GM12878 (cell line): ENCODE data around the gene ACOT6. TPM values are rescaled to one million over a fixed set of nuclear protein-coding genes. Genes with fewer than 3 reads are reported as not detected.

Source experiments
- ATAC-seq: fragments of 200-7000 bp; cut with Tn5 transposase; 3 replicates; pipeline ENCODE4 v1.9.1; 2020; ENCODE audit warnings: mild to moderate bottlenecking, moderate library complexity
- BruUV-seq: library from RNA; stranded (reverse); fragments of 400-500 nt; replicated peaks from 2 replicates; lab custom pipeline; 2021; lab: Mats Ljungman, UMichigan
- CTCF ChIA-PET: fragments of 300-600 bp; sonication (Branson Sonifier 250); formaldehyde crosslinking; extraction: SDS; loops from one replicate; lab custom pipeline; 2021; ENCODE audit warnings: inconsistent platforms; lab: Yijun Ruan, JAX
- POLR2A ChIA-PET: fragments of 350-600 bp; formaldehyde crosslinking; extraction: SDS; loops from one replicate; lab custom pipeline; 2021; ENCODE audit warnings: inconsistent platforms; lab: Charles Lee
- RAD21 ChIA-PET: fragments of 300-600 bp; sonication (Branson Sonifier 250); formaldehyde crosslinking; loops from one replicate; lab custom pipeline; 2023; ENCODE audit warnings: antibody characterized with exemption; ENCODE audit not compliant: unreplicated experiment; lab: Charles Lee
- SMC1A ChIA-PET: fragments of 300-600 bp; sonication (Branson Sonifier 250); formaldehyde crosslinking; loops from one replicate; lab custom pipeline; 2023; ENCODE audit not compliant: unreplicated experiment, uncharacterized antibody; lab: Charles Lee
- DNase-seq: peaks from one replicate; pipeline ENCODE4 v3.0.0-alpha.2; 2011; ENCODE audit warnings: low read depth, low spot score
- FAIRE-seq: peaks from 3 replicates; lab custom pipeline; 2011; peaks lifted over from hg19 to GRCh38; lab: Jason Lieb, UNC
- H2AFZ ChIP-seq: 2 replicates; pipeline ENCODE4 v1.6.0; 2011; ENCODE audit warnings: low read depth, low read length, control low read depth; ENCODE audit not compliant: control insufficient read depth
- H3K27ac ChIP-seq: 2 replicates; pipeline ENCODE4 v1.5.1; 2011; ENCODE audit warnings: control low read depth; ENCODE audit not compliant: control insufficient read depth, insufficient read depth
- H3K27me3 ChIP-seq, 2 experiments: replicated peaks in 1 of 2; 2 replicates each; pipeline versions ENCODE4 v1.6.0 to v1.6.1; 2011; ENCODE audit warnings: low read length in 1 of 2; ENCODE audit not compliant: control insufficient read depth in 2 of 2, insufficient read depth in 2 of 2
- H3K36me3 ChIP-seq, 2 experiments: 2 replicates each; pipeline ENCODE4 v1.5.1; 2011; ENCODE audit warnings: low read length in 1 of 2; ENCODE audit not compliant: control insufficient read depth in 2 of 2, insufficient read depth in 2 of 2
- H3K4me1 ChIP-seq: 2 replicates; pipeline ENCODE4 v1.6.1; 2011; ENCODE audit warnings: mild to moderate bottlenecking, low read length, moderate library complexity, mixed read lengths; ENCODE audit not compliant: control insufficient read depth, insufficient read depth
- H3K4me2 ChIP-seq: 2 replicates; pipeline ENCODE4 v1.6.0; 2011; ENCODE audit warnings: control low read depth; ENCODE audit not compliant: control insufficient read depth, insufficient read depth
- H3K4me3 ChIP-seq: fragments of 200-600 bp; sonication (generic); 2 replicates; pipeline ENCODE4 v1.5.1; 2016
- H3K79me2 ChIP-seq: 2 replicates; pipeline ENCODE4 v1.6.0; 2011; ENCODE audit warnings: low read length; ENCODE audit not compliant: control insufficient read depth, insufficient read depth
- H3K9ac ChIP-seq: 2 replicates; pipeline ENCODE4 v1.8.0; 2011; ENCODE audit warnings: low read length, control low read depth, mixed read lengths; ENCODE audit not compliant: control insufficient read depth, insufficient read depth
- H3K9me3 ChIP-seq: replicated peaks from 3 replicates; pipeline ENCODE4 v1.5.1; 2011; ENCODE audit warnings: mild to moderate bottlenecking, low read length; ENCODE audit not compliant: control insufficient read depth, insufficient read depth
- H4K20me1 ChIP-seq: 2 replicates; pipeline ENCODE4 v1.6.0; 2011; ENCODE audit not compliant: control insufficient read depth, insufficient read depth
- EGR1 ChIP-seq, 2 experiments: IDR thresholded peaks; 1 replicate in 1 of 2; 2 replicates in 1 of 2; pipeline ENCODE4 v1.6.1; 2011 to 2012; ENCODE audit warnings: low read depth in 2 of 2, low read length in 2 of 2, borderline replicate concordance in 1 of 2, mild to moderate bottlenecking in 1 of 2, moderate library complexity in 1 of 2
- ETV6 ChIP-seq, 2 experiments: fragments of 450-650 bp in 1 of 2; IDR thresholded peaks in 1 of 2; conservative IDR thresholded peaks in 1 of 2; 2 replicates each; pipeline ENCODE4 v1.6.1; 2014; ENCODE audit warnings: antibody characterized with exemption in 1 of 2, borderline replicate concordance in 1 of 2, low read depth in 1 of 2, mild to moderate bottlenecking in 1 of 2, moderate library complexity in 1 of 2
- FOXM1 ChIP-seq: IDR thresholded peaks from 2 replicates; pipeline ENCODE4 v1.6.1; 2012; ENCODE audit warnings: low read depth, mild to moderate bottlenecking, inconsistent platforms, low read length, moderate library complexity
- IKZF2 ChIP-seq, 2 experiments: fragments of 450-650 bp; IDR thresholded peaks; 2 replicates each; pipeline ENCODE4 v1.6.1; 2017; ENCODE audit warnings: mild to moderate bottlenecking in 2 of 2, moderate library complexity in 2 of 2
- MTA2 ChIP-seq: fragments of 450-650 bp; IDR thresholded peaks from 2 replicates; pipeline ENCODE4 v1.6.1; 2016; ENCODE audit warnings: low read depth, mild to moderate bottlenecking, moderate library complexity
- NFYA ChIP-seq: IDR thresholded peaks from 2 replicates; pipeline ENCODE4 v1.6.1; 2011; ENCODE audit warnings: low read depth, mild to moderate bottlenecking, low read length, improper control_type of control experiment, borderline replicate concordance
- NFYB ChIP-seq: IDR thresholded peaks from 2 replicates; pipeline ENCODE4 v1.6.1; 2011; ENCODE audit warnings: low read depth, mild to moderate bottlenecking, low read length, improper control_type of control experiment, moderate library complexity; ENCODE audit not compliant: insufficient read depth
- PAX5 ChIP-seq: IDR thresholded peaks from 2 replicates; pipeline ENCODE4 v1.6.1; 2011; ENCODE audit warnings: low read depth, low read length, borderline replicate concordance
- RAD51 ChIP-seq: fragments of 450-650 bp; IDR thresholded peaks from 2 replicates; pipeline ENCODE4 v1.6.1; 2016; ENCODE audit warnings: moderate library complexity, mild to moderate bottlenecking, inconsistent platforms
- SMC3 ChIP-seq: IDR thresholded peaks from 2 replicates; pipeline ENCODE4 v1.6.1; 2011; ENCODE audit warnings: low read length, improper control_type of control experiment, borderline replicate concordance
- STAT1 ChIP-seq: fragments of 450-650 bp; conservative IDR thresholded peaks from 2 replicates; pipeline ENCODE4 v1.6.1; 2014; ENCODE audit warnings: antibody characterized with exemption, mild to moderate bottlenecking
- SUPT20H ChIP-seq: IDR thresholded peaks from 2 replicates; pipeline ENCODE4 v1.6.1; 2011; ENCODE audit warnings: low read depth, mild to moderate bottlenecking, low read length, moderate library complexity, borderline replicate concordance; ENCODE audit not compliant: control insufficient read depth
- TARDBP ChIP-seq: IDR thresholded peaks from 2 replicates; pipeline ENCODE4 v1.6.1; 2016; ENCODE audit warnings: borderline replicate concordance
- TBL1XR1 ChIP-seq: IDR thresholded peaks from 2 replicates; pipeline ENCODE4 v1.6.1; 2012; ENCODE audit warnings: low read depth, low read length, improper control_type of control experiment
- YBX1 ChIP-seq: fragments of 450-650 bp; IDR thresholded peaks from 2 replicates; pipeline ENCODE4 v1.6.1; 2016; ENCODE audit warnings: antibody characterized with exemption
- ZNF274 ChIP-seq: IDR thresholded peaks from one replicate; pipeline ENCODE4 v1.8.0; 2011; ENCODE audit not compliant: insufficient read length, insufficient read depth
- WGBS: methylation state at CpG from one replicate; pipeline ENCODE4 v1.1.6; 2016; ENCODE audit warnings: low lambda C conversion rate; ENCODE audit not compliant: insufficient replicate concordance, insufficient coverage; ENCODE audit errors: missing lambda C conversion rate; 5-methylcytosine and 5-hydroxymethylcytosine counted together
- in situ Hi-C: fragments of 300-500 bp; cut with MboI; formaldehyde crosslinking; loops from 9 replicates; pipeline ENCODE4 v1.14.3; 2018; ENCODE audit warnings: mixed read lengths
- intact Hi-C: fragments of 100-400 bp; cut with micrococcal nuclease; formaldehyde crosslinking; loops from one replicate; pipeline ENCODE4 v1.14.2; 2022; ENCODE audit not compliant: unreplicated experiment
- polyA plus RNA-seq, 11 experiments: library from polyadenylated mRNA; depleted of rRNA in 4 of 11; unstranded in 6 of 11; stranded (reverse) in 5 of 11; fragments of >200 nt; fragmentation: Nextera tagmentation in 4 of 11; fragmentation: Illumina TruSeq in 1 of 11; extraction: Ambion mirVana in 4 of 11; extraction: Trizol in 1 of 11; gene quantifications; 1 replicate in 1 of 11; 2 replicates in 10 of 11; pipeline versions ENCODE4 v1.2.1 to v1.2.3, GENCODE V29; 2011 to 2016; ENCODE audit warnings: inconsistent platforms in 2 of 11, missing spikeins in 2 of 11, low read depth in 1 of 11
- total RNA-seq, 4 experiments: library from RNA; depleted of rRNA in 3 of 4; stranded (reverse); fragments of >200 nt in 3 of 4; fragmentation: Illumina TruSeq in 1 of 4; extraction: Trizol in 1 of 4; gene quantifications; 2 replicates each; pipeline versions ENCODE4 v1.2.1 to v1.2.3, GENCODE V29; 2013 to 2021
- TF ChIP-seq, protein P1 (sequence below): fragments of 450-650 bp; IDR thresholded peaks from 2 replicates; pipeline ENCODE4 v1.6.1; 2014; ENCODE audit warnings: mild to moderate bottlenecking
- TF ChIP-seq, protein P2 (sequence below): IDR thresholded peaks from 2 replicates; pipeline ENCODE4 v1.6.1; 2012; ENCODE audit warnings: improper control_type of control experiment, low read depth, low read length; ENCODE audit not compliant: insufficient replicate concordance

ACOT6 gene
- total and polyA plus RNA-seq, 10 of the 15 experiments (the other 5 are each of a cell fraction or from before 2014, with no cell fraction given): not detected

DNA sequence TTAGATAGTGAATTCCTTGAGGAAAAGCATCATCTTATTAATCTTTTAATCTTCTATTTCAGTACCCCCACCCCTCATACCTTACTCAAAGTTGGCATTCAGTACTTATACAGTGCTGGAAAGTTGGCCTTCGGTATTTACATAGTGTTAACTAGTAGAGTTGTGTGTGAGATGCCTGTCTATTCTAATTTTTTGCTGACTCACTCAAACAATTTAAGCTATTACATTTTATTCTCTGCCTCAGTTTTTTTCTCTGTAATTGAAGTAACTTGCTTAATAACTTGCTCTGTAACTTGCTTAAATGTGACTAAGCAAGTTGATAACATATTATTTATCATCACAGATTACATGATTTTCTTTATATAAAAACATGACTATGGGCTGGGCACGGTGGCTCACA, 52.8 kb downstream of the ACOT6 start:
- FAIRE-seq (no peak), ATAC-seq (no peak), DNase-seq (no peak)
- RAD21 ChIA-PET: no interaction called here
- POLR2A ChIA-PET: interaction anchor here (1.7 kb wide), 1 partner anchor 47 kb away, joined by 4 read pairs; no protein-coding TSS in a partner anchor
- SMC1A ChIA-PET: interaction anchor here (0.9 kb wide), 1 partner anchor 96 kb away, joined by 3 read pairs; the partner anchor contains the start of gene ACOT2
- Histone ChIP-seq H3K4me2 (no peak overlapping the region), H3K9ac (no peak overlapping the region), H3K79me2 (no peaks in the 10 kb centered on the region), H3K9me3 (no peaks in the 10 kb centered on the region), H2AFZ (no peak overlapping the region), H3K27me3 (no peaks in the 10 kb centered on the region), H3K36me3 (no peaks in the 10 kb centered on the region), H3K27ac (no peak overlapping the region), H3K4me1 (no peaks in the 10 kb centered on the region; the same call in 1 of the 2 replicates), H4K20me1 (no peaks in the 10 kb centered on the region), H3K4me3 (no peak overlapping the region)
- TF ChIP-seq RAD51 (no peak), ETV6 (conservative IDR thresholded peaks at IDR 0.05 in 1 of 2, IDR thresholded peaks at IDR 0.05 in 1 of 2; ENCODE audit: borderline replicate concordance in 1 of 2, low read depth in 1 of 2) (no peak), EGR1 (IDR thresholded peaks at IDR 0.05; ENCODE audit: borderline replicate concordance in 1 of 2, low read depth in 2 of 2, low read length in 2 of 2) (no peak), TARDBP (no peak), TBL1XR1 (no peak), FOXM1 (no peak), NFYA (no peak), PAX5 (no peak), STAT1 (no peak), YBX1 (no peak), ZNF274 (no peak), NFYB (no peak), MTA2 (no peak), SMC3 (no peak), SUPT20H (no peak), IKZF2 (IDR thresholded peaks at IDR 0.05) (no peak)
- TF ChIP-seq, protein P1, sequence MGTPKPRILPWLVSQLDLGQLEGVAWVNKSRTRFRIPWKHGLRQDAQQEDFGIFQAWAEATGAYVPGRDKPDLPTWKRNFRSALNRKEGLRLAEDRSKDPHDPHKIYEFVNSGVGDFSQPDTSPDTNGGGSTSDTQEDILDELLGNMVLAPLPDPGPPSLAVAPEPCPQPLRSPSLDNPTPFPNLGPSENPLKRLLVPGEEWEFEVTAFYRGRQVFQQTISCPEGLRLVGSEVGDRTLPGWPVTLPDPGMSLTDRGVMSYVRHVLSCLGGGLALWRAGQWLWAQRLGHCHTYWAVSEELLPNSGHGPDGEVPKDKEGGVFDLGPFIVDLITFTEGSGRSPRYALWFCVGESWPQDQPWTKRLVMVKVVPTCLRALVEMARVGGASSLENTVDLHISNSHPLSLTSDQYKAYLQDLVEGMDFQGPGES: no peak
- TF ChIP-seq, protein P2, sequence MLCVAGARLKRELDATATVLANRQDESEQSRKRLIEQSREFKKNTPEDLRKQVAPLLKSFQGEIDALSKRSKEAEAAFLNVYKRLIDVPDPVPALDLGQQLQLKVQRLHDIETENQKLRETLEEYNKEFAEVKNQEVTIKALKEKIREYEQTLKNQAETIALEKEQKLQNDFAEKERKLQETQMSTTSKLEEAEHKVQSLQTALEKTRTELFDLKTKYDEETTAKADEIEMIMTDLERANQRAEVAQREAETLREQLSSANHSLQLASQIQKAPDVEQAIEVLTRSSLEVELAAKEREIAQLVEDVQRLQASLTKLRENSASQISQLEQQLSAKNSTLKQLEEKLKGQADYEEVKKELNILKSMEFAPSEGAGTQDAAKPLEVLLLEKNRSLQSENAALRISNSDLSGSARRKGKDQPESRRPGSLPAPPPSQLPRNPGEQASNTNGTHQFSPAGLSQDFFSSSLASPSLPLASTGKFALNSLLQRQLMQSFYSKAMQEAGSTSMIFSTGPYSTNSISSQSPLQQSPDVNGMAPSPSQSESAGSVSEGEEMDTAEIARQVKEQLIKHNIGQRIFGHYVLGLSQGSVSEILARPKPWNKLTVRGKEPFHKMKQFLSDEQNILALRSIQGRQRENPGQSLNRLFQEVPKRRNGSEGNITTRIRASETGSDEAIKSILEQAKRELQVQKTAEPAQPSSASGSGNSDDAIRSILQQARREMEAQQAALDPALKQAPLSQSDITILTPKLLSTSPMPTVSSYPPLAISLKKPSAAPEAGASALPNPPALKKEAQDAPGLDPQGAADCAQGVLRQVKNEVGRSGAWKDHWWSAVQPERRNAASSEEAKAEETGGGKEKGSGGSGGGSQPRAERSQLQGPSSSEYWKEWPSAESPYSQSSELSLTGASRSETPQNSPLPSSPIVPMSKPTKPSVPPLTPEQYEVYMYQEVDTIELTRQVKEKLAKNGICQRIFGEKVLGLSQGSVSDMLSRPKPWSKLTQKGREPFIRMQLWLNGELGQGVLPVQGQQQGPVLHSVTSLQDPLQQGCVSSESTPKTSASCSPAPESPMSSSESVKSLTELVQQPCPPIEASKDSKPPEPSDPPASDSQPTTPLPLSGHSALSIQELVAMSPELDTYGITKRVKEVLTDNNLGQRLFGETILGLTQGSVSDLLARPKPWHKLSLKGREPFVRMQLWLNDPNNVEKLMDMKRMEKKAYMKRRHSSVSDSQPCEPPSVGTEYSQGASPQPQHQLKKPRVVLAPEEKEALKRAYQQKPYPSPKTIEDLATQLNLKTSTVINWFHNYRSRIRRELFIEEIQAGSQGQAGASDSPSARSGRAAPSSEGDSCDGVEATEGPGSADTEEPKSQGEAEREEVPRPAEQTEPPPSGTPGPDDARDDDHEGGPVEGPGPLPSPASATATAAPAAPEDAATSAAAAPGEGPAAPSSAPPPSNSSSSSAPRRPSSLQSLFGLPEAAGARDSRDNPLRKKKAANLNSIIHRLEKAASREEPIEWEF: no peak
- in situ Hi-C loops (no loop called here), intact Hi-C loops (no loop called here)
- no TSS peak for BruUV-seq
- CTCF ChIA-PET: interaction anchor here (0.7 kb wide), 1 partner anchor 48 kb away, joined by 3 read pairs; no protein-coding TSS in a partner anchor
- 95% methylated on average over 2 of the region's 2 CpGs for WGBS
